K562 (cell line): ENCODE data around the gene GNAQ.

ENCODE experiments used
- BDP1 ChIP-seq: IDR thresholded peaks from 3 replicates; pipeline ENCODE4 v1.6.1; 2011; ENCODE audit not compliant: insufficient read length, insufficient read depth
- CEBPB ChIP-seq: fragments of 450-650 bp; IDR thresholded peaks from 2 replicates; pipeline ENCODE4 v1.6.1; 2016; ENCODE audit warnings: missing genetic modification characterization, missing compliant biosample characterization
- CTCF ChIP-seq, 3 experiments: IDR thresholded peaks in 2 of 3; conservative IDR thresholded peaks in 1 of 3; 2 replicates each; pipeline ENCODE4 v1.5.1; 2011 to 2012; ENCODE audit warnings: low read length in 3 of 3, mild to moderate bottlenecking in 3 of 3, control low read depth in 2 of 3, improper control_type of control experiment in 1 of 3, inconsistent platforms in 1 of 3, low read depth in 1 of 3, mixed read lengths in 1 of 3, moderate library complexity in 1 of 3; ENCODE audit not compliant: insufficient read depth in 2 of 3
- EP300 ChIP-seq: IDR thresholded peaks from 2 replicates; pipeline ENCODE4 v1.6.1; 2012; ENCODE audit warnings: low read length, improper control_type of control experiment
- GATAD2A ChIP-seq: fragments of 450-650 bp; IDR thresholded peaks from 2 replicates; pipeline ENCODE4 v1.6.1; 2017
- HDAC3 ChIP-seq: fragments of 450-650 bp; IDR thresholded peaks from 2 replicates; pipeline ENCODE4 v1.6.1; 2018; ENCODE audit warnings: borderline replicate concordance, mild to moderate bottlenecking, moderate library complexity; ENCODE audit not compliant: partially characterized antibody
- SREBF2 ChIP-seq: sonication (generic); formaldehyde crosslinking; IDR thresholded peaks from 2 replicates; pipeline ENCODE4 v1.4.0; 2020; ENCODE audit warnings: mild to moderate bottlenecking, missing genetic modification reagents
- SRSF9 ChIP-seq: fragments of 200-400 bp; formaldehyde crosslinking; IDR thresholded peaks from 2 replicates; pipeline ENCODE4 v1.6.1; 2017; ENCODE audit warnings: low read depth, low read length, borderline replicate concordance
- ZEB2 ChIP-seq: fragments of 450-650 bp; IDR thresholded peaks from 2 replicates; pipeline ENCODE4 v1.6.1; 2016
- ZNF224 ChIP-seq: sonication (generic); formaldehyde crosslinking; IDR thresholded peaks from 2 replicates; pipeline ENCODE4 v1.8.0; 2022; ENCODE audit warnings: mild to moderate bottlenecking, missing genetic modification reagents
- ZNF24 ChIP-seq: fragments of 450-650 bp; IDR thresholded peaks from 2 replicates; pipeline ENCODE4 v1.6.1; 2016

GRCh38 chr9:77820293-77820954 lies 211.2 kb downstream of the GNAQ start:
- TF ChIP-seq GATAD2A (no peak), CTCF (IDR thresholded peaks at IDR 0.05 in 2 of 3, conservative IDR thresholded peaks at IDR 0.05 in 1 of 3; ENCODE audit: insufficient read depth in 2 of 3, low read depth in 1 of 3, low read length in 3 of 3) (no peak), EP300 (peak; percentile 71; the same call in 1 of the 2 replicates), SREBF2 (CRISPR knock-in tag) (no peak), ZEB2 (0 out of 2 replicates have a peak, but pooled peaks have one; percentile 15), BDP1 (no peak), SRSF9 (no peak), ZNF224 (no peak), HDAC3 (peak; percentile 22), ZNF24 (no peak; the same call in 1 of the 2 replicates), CEBPB (tag) (no peak)
